ENCODE data around the gene MTHFR.

MTHFR gene

DNA sequence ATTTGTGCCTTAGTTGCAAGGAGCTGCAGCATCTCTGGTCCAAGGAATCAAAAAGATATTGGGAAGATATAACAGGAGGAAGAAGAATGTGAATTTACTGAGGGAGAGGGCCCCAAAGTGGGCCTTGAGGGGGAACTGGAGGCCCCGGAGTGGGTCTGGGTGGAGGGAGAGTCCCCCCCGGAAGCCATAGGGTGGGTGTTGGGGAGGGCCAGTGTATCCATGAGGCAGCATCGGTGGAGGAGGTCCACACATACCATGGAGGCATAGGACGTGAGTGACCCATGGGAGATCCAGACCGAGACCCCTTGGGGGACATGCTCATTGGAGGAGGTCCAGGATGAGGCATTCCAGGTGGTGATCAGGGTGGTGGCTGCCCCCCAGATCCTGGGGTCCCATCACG lies 44.5 kb downstream of the MTHFR start:
- H3K36me3 ChIP-seq (ENCODE audit: control insufficient read depth, insufficient read depth, low read length): no peaks in the 10 kb centered on the region
- TF ChIP-seq, protein P1, sequence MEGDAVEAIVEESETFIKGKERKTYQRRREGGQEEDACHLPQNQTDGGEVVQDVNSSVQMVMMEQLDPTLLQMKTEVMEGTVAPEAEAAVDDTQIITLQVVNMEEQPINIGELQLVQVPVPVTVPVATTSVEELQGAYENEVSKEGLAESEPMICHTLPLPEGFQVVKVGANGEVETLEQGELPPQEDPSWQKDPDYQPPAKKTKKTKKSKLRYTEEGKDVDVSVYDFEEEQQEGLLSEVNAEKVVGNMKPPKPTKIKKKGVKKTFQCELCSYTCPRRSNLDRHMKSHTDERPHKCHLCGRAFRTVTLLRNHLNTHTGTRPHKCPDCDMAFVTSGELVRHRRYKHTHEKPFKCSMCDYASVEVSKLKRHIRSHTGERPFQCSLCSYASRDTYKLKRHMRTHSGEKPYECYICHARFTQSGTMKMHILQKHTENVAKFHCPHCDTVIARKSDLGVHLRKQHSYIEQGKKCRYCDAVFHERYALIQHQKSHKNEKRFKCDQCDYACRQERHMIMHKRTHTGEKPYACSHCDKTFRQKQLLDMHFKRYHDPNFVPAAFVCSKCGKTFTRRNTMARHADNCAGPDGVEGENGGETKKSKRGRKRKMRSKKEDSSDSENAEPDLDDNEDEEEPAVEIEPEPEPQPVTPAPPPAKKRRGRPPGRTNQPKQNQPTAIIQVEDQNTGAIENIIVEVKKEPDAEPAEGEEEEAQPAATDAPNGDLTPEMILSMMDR (IDR thresholded peaks at IDR 0.05; ENCODE audit: insufficient read depth, low read length, poor library complexity, severe bottlenecking): no peak

DNA sequence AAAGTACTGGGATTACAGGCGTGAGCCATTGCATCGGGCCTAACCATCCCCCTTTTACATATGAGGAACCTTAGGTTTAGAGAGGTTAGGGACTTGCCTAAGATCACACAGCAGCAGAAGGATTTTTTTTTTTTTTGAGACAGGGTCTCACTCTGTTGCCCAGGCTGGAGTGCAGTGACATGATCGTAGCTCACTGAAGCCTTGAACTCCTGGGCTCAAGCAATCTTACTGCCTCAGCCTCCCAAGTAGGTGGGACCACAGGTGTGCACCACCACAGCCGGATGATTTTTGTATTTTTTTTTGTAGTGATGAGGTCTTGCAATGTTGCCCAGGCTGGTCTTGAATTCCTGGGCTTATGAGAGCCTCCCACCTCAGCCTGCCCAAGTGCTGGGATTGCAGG lies 46.0 kb downstream of the MTHFR start:
- H3K27me3 ChIP-seq (replicated peaks; ENCODE audit: control insufficient read depth, insufficient read depth, low read length): no peaks in the 10 kb centered on the region
- H3K36me3 ChIP-seq (ENCODE audit: control insufficient read depth, insufficient read depth, low read length): no peaks in the 10 kb centered on the region
- TF ChIP-seq, protein P1 (IDR thresholded peaks at IDR 0.05; ENCODE audit: insufficient read depth, low read length, poor library complexity, severe bottlenecking): no peak
- DNase-seq (ENCODE audit: extremely low read depth, insufficient read length): no peak
- H3K4me3 ChIP-seq (replicated peaks; ENCODE audit: low read depth, low read length): no peak overlapping the region

More for the DNA sequence above, 44.5 kb downstream of the MTHFR start:
- no peaks in the 10 kb centered on the region for H3K27me3 ChIP-seq (replicated peaks; ENCODE audit: control insufficient read depth, insufficient read depth, low read length)
- no peak for DNase-seq (ENCODE audit: extremely low read depth, insufficient read length)
- H3K4me3 ChIP-seq (replicated peaks; ENCODE audit: low read depth, low read length): no peak overlapping the region

DNA sequence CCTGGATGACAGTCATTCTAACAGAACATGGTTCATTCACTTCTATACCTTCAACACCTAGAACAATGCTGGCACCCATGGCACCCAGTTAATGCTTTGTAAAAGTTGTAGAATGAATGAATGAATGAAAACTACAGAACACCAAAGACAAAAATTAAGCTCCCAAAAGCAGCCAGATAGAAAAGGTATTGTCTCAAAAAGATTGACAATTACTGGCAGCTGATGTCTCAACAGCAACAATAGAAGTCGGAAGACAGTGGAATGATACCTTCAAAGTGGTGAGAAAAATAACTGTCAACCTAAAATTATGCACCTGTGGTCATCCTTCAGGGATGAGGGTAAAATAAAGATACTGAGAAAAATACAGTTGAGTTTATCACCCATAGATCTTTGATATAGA lies 48.7 kb downstream of the MTHFR start:
- H3K27me3 ChIP-seq (replicated peaks; ENCODE audit: control insufficient read depth, insufficient read depth, low read length): no peaks in the 10 kb centered on the region
- H3K36me3 ChIP-seq (ENCODE audit: control insufficient read depth, insufficient read depth, low read length): no peaks in the 10 kb centered on the region
- DNase-seq (ENCODE audit: extremely low read depth, insufficient read length): no peak
- H3K4me3 ChIP-seq (replicated peaks; ENCODE audit: low read depth, low read length): no peak overlapping the region
- TF ChIP-seq, protein P1 (IDR thresholded peaks at IDR 0.05; ENCODE audit: insufficient read depth, low read length, poor library complexity, severe bottlenecking): no peak

DNA sequence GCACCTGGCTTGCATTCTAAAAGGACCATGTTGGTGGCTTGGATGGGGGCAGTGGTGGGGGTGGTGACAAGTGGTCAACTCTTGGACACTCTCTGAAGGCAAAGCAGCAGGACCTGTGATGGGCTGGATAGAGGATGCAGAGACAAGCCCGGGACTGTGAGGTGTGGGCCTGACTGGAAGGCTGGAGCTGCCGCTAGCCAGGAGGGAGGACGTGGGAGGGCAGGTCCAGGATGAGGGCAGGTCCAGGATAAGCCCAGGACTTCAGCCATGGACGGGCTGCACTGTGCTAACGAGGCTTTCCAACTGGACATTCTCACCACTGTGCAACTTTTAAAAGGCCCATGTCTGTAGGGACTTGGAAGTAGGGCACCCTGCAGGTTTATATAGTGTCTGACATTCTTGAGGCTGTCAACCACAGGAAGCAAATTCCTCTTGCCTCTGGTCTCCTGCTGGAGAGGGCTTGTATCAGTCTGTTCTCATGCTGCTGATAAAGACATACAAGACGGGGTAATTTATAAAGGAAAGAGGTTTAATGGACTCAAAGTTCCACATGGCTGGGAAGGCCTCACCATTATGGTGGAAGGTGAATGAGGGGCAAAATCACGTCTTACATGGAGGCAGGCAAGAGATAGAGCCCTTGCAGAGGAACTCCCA lies 52.1 kb downstream of the MTHFR start:
- Histone ChIP-seq H3K27me3 (replicated peaks; ENCODE audit: control insufficient read depth, insufficient read depth, low read length) (no peaks in the 10 kb centered on the region), H3K36me3 (ENCODE audit: control insufficient read depth, insufficient read depth, low read length) (no peaks in the 10 kb centered on the region; the same call in 1 of the 2 replicates), H3K4me3 (replicated peaks; ENCODE audit: low read depth, low read length) (no peak overlapping the region)
- TF ChIP-seq, protein P1 (IDR thresholded peaks at IDR 0.05; ENCODE audit: insufficient read depth, low read length, poor library complexity, severe bottlenecking): no peak
- DNase-seq (ENCODE audit: extremely low read depth, insufficient read length): no peak

DNA sequence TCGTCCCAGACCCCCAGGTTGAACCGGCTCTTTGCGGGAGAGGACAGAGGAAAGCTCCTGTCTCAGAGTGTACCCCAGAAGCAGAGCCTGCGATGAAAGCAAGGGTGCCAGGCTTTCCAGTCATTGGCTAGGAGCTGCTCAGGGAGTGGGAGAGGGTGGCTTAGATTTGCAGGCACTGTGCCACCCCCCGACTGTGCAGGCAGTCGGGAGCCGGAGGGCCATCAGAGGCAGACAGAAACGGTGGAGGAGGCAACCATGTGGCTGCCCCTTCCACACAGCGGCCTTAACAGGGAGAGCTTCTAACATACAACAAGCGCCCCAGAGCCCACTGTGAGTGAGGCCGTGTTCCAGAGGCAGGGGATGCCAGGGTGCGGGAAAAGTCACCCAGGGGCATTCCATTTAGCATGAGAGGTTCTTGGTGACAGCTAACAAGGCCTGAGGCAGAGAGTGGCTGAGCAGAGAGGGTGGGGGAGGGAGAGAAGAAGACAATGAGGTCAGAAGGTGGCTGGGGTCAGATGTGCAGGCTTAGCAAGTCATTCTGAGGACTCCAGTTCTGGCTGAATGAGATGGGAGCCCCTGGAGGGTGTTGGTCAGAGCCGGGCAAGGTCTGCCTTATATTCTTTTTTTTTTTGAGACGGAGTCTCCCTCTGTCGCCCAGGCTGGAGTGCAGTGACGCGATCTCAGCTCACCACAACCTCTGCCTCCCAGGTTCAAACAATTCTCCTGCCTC lies 53.2 kb downstream of the MTHFR start:
- TF ChIP-seq, protein P1 (IDR thresholded peaks at IDR 0.05; ENCODE audit: insufficient read depth, low read length, poor library complexity, severe bottlenecking): no peak
- no peak for DNase-seq (ENCODE audit: extremely low read depth, insufficient read length)

More for the DNA sequence above, 53.2 kb downstream of the MTHFR start:
- H3K36me3 ChIP-seq (ENCODE audit: control insufficient read depth, insufficient read depth, low read length): no peaks in the 10 kb centered on the region; the same call in 1 of the 2 replicates
- H3K27me3 ChIP-seq (replicated peaks; ENCODE audit: control insufficient read depth, insufficient read depth, low read length): no peaks in the 10 kb centered on the region
- no peak overlapping the region for H3K4me3 ChIP-seq (replicated peaks; ENCODE audit: low read depth, low read length)

Data from GM06990 (cell line).